Right lobe of liver (tissue), 4 donors: Measurements from ENCODE around the gene CACNA2D3.

Experiments used
- CTCF ChIP-seq, 4 donors: fragments of 200-600 bp in 3 of 4; fragments of 450-650 bp in 1 of 4; IDR thresholded peaks; one replicate each; pipeline versions ENCODE4 v1.5.1 to v1.8.0; 2016 to 2022; ENCODE audit warnings: antibody characterized with exemption in 4 of 4, mild to moderate bottlenecking in 2 of 4
- POLR2A ChIP-seq: fragments of 450-650 bp; IDR thresholded peaks from one replicate; pipeline ENCODE4 v1.6.1; 2017; ENCODE audit warnings: antibody characterized with exemption, mild to moderate bottlenecking
- donor health status: DM: no; HTN: no; CAD: no.
- donor health status: DM: no; HTN: no; CAD: no.
- donor health status: DM: no; HTN: yes; CAD: no.

GRCh38 chr3:54349691-54350090, 227.3 kb downstream of the CACNA2D3 start:
- TF ChIP-seq CTCF (IDR thresholded peaks at IDR 0.05), result no peak
- no peak for TF ChIP-seq POLR2A
